SKM-1 (cell line): ENCODE data around the gene DYNLT2.

Experiments used
- DNase-seq: peaks from one replicate; lab custom pipeline; 2025; ENCODE audit not compliant: unreplicated experiment; lab: John Stamatoyannopoulos, UW

The DYNLT2 gene

DNA sequence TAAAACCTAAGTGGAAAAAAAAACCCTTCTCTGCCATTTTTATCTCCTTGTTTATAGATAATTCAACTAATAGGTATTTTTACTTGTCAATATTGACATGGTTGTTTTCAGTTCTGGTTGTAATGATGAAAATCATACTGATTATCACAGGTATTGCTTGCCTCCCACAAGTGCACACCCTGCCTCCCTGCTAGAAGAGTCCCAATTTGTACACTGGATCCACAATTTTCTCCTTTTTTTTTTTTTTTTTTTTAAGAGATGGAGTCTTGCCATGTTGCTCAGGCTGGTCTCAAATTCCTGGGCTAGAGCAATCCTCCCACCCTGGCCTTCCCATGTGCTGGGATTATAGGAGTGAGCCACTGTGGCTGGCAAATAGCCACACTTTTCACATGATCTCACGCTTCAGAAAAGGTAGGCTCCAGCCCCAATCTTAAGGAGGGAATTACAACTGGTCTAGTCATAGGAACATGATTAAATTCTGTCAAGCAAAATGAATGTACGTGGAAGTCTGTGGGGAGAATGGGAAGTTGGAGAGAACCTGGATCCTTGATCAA, 12.3 kb downstream of the DYNLT2 start:
- no peak for DNase-seq

DNA sequence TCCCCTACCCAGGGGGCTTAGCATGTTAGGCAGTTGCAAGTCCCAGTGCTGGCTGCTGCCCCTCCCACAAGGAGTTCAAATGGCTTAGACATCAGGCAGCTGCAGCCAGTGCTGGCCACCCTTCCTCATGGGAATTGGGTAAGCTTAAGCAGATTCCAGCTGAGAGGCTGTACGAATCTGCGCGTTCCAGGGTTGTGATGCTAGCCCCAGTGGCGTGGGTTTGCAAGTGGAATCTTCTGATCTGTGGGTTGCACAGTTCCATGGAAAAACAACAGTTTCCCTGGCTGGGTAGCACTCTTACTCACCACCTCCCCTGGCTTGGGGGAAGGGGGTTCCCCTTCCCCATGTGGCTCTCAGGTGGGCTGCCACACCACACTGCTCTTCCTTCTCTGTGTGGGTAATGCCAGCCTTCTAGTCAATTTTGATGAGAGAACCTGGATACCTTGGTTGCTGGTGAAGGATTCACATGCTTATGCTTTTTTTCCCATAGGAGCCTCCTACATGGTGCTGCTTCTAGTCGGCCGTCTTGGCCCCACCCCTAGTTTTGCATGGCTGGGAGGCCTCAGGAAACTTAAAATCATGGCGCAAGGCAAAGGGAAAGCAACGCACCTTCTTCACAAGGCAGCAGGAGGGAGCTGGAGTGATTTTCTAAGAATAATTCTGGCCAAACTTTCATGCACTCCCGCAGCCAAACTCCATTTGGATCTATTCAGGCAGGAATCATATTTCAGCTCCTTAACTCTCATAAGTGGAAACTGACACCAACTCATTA, 13.0 kb downstream of the DYNLT2 start:
- DNase-seq: no peak

DNA sequence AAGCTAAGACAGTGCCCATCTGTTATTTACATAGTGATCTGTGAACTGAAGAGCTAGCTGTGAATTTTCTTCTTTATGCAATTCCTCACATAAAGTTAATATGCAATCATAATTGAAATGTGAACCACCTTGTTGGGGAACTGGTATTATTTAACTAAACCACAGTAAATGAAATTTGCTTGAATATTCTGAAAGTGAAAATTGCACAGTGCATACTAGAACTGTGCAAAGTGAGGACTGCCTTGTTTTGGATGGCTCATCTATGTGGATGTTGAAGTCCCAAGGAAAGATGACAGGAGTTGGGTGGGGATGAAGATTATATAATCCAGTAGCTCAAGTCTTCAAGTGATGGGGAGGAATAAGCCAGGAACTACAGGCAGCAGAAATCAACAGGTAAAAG, 21.4 kb downstream of the DYNLT2 start:
- DNase-seq: no peak

DNA sequence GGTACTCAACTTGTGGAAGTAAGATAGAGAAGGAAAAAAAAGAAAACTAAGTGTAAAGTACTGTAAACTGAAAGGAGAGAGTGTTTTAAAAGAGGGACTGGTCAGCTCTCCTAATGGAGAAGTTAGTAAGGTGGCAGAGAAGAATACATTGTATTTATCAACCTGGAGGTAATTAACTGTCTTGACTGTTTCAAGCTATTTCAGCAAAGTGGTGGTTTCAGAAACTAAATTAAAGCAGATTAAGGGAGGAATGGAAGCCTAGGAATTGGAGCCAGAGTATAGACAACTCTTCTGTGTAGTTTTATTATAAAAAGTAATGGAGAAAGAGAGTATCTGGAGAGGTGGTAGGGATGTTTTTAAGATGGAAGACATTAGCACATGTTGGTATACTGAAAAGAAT, 24.4 kb downstream of the DYNLT2 start:
- no peak for DNase-seq

DNA sequence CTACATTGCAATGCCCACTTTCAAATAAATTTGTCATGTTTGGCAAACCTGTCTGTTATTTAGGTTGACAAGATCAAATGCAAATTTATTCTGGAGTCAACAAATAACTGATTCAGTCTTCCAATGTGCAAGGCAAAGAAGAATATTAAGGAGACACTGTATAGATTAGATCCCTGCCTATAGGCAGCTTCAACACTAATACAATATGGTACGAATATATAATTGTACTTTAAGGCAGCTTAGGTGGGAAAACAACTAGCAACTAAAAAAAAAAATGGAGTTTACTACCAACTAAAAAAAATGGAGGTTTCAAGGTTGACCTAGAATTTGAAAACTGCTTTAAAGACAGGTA, 25.3 kb downstream of the DYNLT2 start:
- no peak for DNase-seq

DNA sequence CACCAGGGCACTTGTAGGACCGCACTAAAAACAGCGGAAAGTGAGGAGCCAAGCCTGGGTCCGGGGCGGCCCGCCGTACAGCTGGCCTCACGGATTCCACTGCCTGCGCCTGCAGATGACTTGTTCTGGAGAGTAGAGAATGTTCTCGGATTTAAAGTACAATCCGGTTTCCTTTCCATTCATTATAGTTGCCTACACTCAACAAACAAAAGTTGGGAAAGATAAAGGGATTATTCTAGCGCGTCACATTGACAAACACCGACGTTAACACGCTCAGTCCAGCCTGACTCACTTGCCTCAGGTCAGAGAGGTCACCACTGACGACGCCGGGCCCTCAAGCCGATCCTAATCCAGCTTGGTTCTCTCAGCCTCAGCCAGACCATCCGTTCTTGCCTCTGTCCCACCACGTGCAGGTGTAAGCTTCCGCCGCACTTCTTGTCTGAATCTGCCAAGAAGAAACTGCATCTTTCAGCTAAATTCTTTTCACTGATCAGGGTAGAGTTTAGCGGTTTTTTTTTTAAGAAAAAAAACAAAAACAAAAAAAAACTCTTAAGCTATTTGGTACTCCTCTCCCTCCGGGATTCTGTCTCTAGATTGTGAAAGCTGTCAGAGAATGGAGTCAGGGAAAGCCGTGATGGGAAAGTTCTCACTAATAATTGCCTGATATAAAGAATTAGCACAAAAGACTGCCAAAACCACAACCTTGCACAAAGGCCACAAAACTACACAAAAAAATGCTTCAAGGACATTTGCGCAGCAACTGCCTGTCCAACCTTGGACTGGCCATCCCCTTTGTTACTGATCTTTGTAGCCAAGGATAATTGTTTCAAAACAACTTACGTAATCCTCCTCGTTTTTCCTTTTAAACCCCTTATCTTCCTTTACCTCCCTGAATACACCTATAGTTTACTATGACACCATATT, 26.0 kb downstream of the DYNLT2 start:
- peak; percentile 15 for DNase-seq

DNA sequence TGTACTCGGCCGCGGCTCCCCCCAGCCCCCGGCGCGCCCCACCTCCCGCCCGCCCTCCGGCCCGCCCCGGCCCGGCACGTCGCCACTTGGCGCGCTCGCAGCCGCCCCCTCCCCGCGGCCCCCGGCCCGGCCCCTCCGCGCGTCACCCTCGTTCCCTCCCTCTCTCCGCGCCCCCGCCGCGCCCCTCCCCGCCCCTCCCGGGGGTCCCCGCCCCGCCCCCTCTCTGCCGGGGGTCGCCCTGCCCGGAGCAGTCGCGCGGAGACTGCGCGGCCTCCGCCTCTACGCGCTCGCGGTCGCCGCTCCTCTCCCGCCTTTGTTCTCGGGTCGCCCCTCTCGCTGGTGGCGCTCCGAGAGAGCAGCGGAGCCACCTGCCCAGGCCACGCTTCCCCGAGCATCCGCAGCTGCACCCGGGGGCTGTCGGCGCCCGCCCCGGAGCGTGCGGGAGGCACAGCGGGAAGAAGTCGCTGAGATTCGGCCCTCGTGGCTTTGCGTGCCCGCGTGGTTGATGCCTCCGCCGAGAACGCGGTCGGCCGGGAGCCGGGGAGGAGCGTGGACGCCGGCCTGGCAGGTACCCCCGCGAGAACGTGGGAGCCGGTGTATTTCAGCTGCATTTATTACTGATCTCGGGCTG, 26.8 kb downstream of the DYNLT2 start, which contains the start of gene PHF10:
PHF10 (minus strand) TSS at position 7 of the 631 bp plus-strand sequence. CDS start 569 bp downstream, outside the sequence.
- no peak for DNase-seq

DNA sequence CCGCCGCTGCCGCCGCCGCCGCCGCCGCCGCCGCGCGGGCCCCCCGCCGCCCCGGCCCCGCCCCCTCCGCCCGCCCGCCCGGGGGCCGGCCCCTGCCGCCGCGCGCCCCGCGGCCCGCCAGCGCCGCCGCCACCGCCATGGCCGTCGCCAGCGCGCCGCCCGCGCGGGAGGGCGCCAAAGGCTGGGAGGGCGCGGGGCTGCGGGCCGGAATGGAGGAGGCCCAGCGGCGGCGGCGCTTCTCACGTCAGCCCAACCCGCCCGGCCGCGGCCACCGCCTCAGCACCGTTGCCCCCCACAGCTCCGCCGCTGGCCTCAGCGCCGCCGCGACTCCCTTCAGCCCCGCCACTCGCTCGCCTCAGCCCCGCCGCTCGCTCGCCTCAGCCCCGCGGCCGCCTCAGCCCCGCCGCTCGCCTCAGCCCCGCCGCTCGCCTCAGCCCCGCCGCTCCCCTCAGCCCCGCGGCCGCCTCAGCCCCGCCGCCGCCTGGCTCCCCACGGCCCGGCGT, 27.3 kb downstream of the DYNLT2 start:
- DNase-seq: no peak

DNA sequence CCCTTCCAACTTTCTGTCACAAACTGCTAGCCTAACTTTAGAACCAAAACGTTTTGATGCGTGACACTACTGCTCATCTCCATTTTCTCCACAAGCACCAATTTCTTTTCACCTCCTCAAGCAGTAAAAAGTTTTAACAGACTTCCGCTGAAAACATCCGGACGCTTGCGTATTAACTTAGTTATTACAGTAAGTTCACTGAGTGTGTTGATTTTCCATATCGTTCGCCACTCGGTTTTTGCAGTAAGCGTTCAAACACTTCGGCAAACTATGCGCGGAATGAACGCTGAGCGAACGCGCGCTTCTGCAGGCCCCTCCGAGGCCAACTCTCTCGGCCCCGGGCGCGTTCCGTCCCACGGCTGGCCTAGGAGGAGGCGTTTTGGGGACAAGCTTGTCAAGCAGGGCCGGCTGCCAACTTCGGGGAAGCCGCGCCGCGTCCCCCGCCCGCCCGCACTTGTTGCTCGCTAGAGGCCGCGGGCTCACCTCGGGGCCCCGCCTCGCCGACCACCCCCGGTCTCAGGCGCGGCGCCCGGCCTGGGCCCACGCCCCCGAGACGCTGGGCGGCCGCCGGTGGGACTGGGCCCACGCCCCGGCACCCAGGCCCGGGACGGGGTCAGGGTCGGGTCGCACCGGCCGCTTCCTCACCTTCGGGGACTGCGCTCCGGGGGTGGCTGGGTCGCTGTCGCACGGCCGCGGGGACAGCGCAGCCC, 28.0 kb downstream of the DYNLT2 start:
- DNase-seq: no peak

DNA sequence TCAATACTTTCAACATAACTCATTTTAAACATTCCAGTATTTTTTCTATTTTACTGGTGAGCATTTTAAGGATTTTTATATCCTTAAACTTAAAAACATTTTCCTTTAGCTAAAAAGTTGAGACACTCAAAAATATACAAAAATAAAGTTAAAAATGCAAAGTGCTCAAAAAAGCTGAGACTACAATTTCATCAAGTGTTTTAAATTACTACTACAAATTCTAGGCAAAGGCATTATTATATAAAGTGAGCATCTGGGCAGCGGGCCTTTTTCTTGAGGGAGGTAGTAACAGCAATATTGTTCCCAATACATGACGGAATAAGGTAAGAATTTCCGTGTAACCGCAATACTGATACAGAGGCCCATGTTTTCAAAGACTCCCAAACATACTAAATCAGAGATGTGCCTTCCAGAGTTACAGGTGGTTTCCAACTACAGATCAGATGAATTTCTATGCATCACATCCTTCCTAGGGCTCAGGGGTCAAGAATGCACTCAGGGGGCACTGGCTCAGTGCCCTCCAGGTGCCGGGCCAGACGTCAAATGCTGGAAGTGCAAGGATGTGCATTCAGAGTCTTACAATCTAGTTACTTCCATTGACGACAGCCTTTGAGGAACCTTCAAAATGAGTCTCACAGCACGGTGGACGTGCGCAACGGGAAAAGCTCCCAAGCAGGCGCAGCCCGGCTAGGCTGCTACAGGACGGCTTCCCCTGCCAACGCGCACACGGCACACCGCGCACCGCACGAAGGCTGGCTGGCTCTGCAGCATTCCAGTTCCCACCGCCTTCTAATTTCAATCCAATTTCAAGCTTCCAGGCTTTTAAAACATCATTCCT, 28.8 kb downstream of the DYNLT2 start:
- DNase-seq: peak; percentile 31

DNA sequence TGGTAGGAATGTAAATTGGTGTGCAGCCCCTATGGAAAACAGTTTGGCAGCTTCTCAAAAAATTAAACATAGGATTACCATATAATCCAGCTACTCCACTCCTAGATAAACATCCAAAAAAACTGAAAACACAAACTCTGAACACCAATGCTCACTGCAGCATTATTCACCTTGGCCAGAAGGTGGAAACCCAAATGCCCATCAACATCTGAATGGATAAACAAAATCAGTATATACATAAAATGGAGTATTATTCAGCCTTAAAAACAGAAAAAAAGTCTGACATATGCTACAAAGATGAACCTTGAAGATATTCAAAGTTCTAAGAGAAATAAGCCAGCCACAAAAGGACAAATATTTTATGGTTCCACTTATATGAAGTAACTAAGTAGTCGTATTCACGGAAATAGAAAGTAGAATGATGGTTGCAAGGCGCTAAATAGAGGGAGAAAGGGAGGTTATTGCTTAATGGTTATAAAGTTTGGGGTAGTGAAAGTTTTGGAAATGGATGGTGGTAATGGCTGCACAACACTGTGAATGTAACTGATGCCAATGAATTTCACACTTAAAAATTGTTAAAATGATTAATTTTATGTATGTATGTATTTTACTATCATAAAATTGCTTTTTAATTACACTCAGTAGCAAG, 31.0 kb downstream of the DYNLT2 start:
- no peak for DNase-seq

DNA sequence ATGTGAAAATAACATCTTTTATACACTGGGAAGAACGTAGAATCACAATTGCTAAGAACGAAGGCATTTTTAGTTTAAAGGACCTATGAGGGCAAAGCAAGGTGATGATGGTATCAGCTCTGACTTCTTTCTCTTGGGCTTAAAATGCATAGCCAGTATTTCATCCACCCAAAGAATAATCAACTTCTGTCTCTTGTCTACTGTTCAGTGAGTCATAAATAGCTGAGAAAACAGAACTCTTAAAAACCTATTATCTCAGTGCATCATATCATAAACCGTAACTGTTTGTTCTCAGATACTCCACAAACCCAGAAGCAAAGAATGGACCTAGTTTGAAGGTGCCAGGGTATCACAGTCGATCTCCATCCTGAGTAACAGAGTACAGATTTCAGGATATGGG, 32.3 kb downstream of the DYNLT2 start:
- no peak for DNase-seq

DNA sequence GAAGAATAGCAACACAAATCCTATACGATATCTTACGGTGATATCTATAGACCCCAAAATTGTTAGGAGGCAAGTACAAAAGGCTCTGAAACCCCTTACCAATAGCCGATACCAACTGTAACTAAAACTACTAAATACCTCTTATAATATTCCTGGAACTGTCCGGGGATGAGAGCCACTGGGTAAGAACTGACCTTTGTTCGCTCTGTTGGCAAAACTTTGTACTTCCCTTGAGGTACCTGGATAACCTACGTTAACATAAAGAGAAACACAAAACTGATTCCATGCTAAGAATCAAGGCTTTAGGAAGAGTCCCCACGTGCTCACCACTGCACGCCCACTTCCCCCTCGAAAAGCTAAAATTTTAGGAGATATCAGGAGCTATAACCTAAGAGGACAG, 36.8 kb downstream of the DYNLT2 start:
- DNase-seq: no peak

DNA sequence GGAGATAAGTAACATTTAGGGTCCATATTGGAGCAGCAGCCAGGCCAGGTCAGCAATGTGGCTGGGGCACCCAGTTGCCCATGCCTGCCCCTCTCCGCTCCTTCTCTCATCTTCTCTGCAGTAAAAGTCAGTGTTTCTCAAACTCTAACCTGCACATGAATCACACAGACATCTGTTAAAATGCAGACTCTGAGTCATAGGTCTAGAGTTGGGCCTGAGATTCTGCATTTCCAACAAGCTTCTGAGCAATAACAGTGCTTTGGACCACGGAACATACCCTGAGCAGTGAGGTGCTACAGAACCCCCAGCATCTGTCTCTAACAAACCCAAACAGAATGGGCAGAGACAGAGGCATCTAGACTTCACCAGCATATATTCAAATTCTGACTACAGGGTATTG, 37.2 kb downstream of the DYNLT2 start:
- DNase-seq: no peak

DNA sequence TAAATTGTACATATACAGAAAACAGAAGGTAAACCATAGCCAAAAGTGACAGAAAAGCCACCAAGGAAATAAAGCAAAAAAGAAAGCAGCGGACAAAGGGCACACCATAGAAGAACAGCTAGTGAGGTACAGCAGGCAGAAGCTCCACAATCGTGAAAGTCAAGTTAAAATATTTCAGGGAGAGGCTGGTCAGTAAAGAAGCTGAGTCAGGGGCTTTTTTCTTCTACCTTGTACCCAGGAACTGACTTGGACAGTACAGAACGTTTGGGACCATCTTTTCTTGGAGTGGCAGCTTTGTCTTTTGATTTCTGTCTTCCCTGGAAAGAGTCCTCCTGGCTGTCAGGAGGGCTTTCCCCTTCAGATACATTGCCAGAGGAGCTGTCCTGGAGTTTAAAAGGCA, 41.4 kb downstream of the DYNLT2 start:
- no peak for DNase-seq

DNA sequence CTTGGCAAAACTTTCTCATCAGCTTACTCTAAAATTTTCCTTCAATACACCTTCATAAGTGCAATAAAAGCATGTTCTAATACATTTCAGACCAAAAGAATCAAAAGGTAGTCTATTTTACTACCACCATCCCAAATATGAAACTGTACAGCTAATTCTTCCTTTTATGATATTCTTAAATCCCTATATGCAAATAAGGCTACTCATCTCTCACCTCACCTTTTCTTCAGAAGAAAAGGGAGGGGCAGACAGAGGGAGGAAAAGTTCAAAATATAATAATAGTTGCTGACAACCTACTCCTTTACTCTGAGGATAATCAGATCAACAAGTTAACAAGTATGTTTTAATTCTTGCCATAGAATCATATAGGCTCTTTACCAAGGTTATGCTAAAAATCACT, 42.1 kb downstream of the DYNLT2 start:
- no peak for DNase-seq

DNA sequence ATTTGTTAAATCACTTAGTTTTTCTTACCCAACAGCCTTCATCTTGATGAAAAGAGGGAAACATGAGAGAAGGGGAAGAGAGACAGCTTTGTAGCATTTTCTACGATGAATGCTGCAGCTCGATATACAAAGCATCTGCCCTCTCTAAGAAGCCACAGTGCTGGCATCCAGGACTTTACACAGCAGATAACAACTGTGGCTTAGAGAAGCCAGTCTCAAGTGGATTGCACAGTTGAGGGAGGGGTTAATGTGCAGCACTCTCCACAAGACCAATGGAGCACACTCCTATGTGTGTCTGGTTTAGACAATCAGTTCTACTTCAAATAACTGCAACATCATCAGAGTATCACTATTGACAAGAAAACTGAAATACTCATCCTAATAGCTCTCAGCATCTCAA, 43.6 kb downstream of the DYNLT2 start:
- no peak for DNase-seq

DNA sequence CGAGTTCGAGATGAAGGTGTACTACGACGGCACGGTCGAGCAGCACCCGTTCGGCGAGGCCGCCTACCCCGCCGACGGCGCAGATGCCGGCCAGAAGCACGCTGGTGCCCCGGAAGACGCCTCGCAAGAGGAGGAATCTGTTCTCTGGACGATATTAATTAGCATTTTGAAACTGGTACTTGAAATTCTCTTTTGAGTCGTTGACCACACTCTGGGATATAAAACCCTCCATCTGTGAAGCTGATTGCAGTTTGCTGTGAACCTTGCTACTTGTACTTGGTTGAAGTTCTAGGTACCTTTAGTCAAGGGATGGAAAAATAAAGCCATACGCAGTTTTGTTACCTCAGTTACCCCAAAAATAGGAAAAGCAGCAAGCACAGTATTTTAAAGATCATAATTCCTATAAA, 48.5 kb downstream of the DYNLT2 start:
- DNase-seq: no peak
